ENCODE data around the gene SIAH3. TPM values are rescaled to one million over a fixed set of nuclear protein-coding genes. Genes with fewer than 3 reads are reported as not detected.

The SIAH3 gene
- total RNA-seq, 1 experiment from 2014 or later, result not detected

DNA sequence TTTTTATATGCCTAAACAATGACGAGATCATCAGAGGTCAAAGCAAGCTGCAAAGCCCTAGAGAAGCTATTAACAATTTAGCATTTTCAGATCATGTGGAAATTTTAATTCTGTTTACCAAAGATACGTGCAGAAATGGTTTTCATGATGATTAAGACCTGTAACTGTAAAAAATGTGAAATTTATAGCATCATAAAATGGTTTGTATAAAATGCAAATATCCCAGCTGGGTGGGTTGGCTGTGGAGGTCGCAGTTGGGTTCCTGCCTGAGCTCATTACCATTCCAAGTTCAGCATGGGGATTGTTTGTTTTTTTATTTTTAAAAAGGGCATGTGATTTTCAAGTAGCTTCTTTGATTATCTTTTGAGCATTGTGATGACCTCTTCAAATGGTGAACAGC lies 47.9 kb upstream of the SIAH3 start:
- no peak overlapping the region for H3K4me3 Mint-ChIP-seq
- no CpG with 5 or more reads among the region's 3 CpGs for WGBS (ENCODE audit: extremely low coverage, insufficient read length, low lambda C conversion rate)
- H2BK12ac ChIP-seq (ENCODE audit: insufficient read length, low read depth, low read length), result no peak overlapping the region
- H3K56ac ChIP-seq (ENCODE audit: insufficient read length, low read depth, low read length), result no peak overlapping the region
- H2BK5ac ChIP-seq (ENCODE audit: insufficient read length, low read length), result no peak overlapping the region
- TF ChIP-seq, protein P1, sequence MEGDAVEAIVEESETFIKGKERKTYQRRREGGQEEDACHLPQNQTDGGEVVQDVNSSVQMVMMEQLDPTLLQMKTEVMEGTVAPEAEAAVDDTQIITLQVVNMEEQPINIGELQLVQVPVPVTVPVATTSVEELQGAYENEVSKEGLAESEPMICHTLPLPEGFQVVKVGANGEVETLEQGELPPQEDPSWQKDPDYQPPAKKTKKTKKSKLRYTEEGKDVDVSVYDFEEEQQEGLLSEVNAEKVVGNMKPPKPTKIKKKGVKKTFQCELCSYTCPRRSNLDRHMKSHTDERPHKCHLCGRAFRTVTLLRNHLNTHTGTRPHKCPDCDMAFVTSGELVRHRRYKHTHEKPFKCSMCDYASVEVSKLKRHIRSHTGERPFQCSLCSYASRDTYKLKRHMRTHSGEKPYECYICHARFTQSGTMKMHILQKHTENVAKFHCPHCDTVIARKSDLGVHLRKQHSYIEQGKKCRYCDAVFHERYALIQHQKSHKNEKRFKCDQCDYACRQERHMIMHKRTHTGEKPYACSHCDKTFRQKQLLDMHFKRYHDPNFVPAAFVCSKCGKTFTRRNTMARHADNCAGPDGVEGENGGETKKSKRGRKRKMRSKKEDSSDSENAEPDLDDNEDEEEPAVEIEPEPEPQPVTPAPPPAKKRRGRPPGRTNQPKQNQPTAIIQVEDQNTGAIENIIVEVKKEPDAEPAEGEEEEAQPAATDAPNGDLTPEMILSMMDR (conservative IDR thresholded peaks at IDR 0.05), result no peak
- H3K9ac ChIP-seq (ENCODE audit: extremely low read depth, insufficient read length, low read length), result no peak overlapping the region
- no peaks in the 10 kb centered on the region for H3K23me2 ChIP-seq (ENCODE audit: insufficient read length, low read depth, low read length, poor library complexity, severe bottlenecking)
- no peak for DNase-seq
- no peak overlapping the region for H3K14ac ChIP-seq (ENCODE audit: insufficient read depth, low read length)
- no peak overlapping the region for H3T11ph ChIP-seq (ENCODE audit: low read length)
- H3K79me2 ChIP-seq (ENCODE audit: insufficient read depth, low read length), result no peaks in the 10 kb centered on the region
- no peaks in the 10 kb centered on the region for H3K79me1 ChIP-seq (ENCODE audit: insufficient read depth, low read depth, low read length, poor library complexity, severe bottlenecking)
- H3K36me3 Mint-ChIP-seq (ENCODE audit: insufficient read depth in 1 of 3, low read depth in 3 of 3), result no peaks in the 10 kb centered on the region
- no peak overlapping the region for H3K23ac ChIP-seq (ENCODE audit: insufficient read length, low read depth, low read length)
- no peaks in the 10 kb centered on the region for H4K20me1 ChIP-seq (ENCODE audit: control insufficient read depth, insufficient read depth, insufficient read length)
- H3K27me3 Mint-ChIP-seq (ENCODE audit: low read depth), result no peaks in the 10 kb centered on the region
- no peak overlapping the region for H2AFZ ChIP-seq (ENCODE audit: low read length)
- H3K18ac ChIP-seq (ENCODE audit: insufficient read length, low read depth, low read length), result no peak overlapping the region
- no peak overlapping the region for H3K4me2 ChIP-seq (ENCODE audit: insufficient read depth, insufficient read length, low read length)
- no peak overlapping the region for H4K8ac ChIP-seq (replicated peaks; ENCODE audit: insufficient read length, low read depth, low read length)
- H3K27me3 ChIP-seq (ENCODE audit: insufficient read depth, low read length), result no peaks in the 10 kb centered on the region
- H4K5ac ChIP-seq (ENCODE audit: insufficient read length, low read depth, low read length), result no peak overlapping the region
- H2BK120ac ChIP-seq (ENCODE audit: low read depth, low read length, poor library complexity, severe bottlenecking), result no peak overlapping the region
- H3K27ac ChIP-seq (ENCODE audit: insufficient read length, low read depth, low read length), result no peak overlapping the region
- no peak overlapping the region for H2BK20ac ChIP-seq (ENCODE audit: low read depth, low read length, poor library complexity, severe bottlenecking)
- H4K91ac ChIP-seq (ENCODE audit: insufficient read length, low read depth, low read length), result no peak overlapping the region
- peaks cover 0 to 6% of the 10 kb centered on the region in 2 experiments; a peak in 2 of 4 replicates for H3K4me1 Mint-ChIP-seq
- no peak overlapping the region for H2AK5ac ChIP-seq (ENCODE audit: insufficient read length, low read length)
- no peak overlapping the region for H2BK15ac ChIP-seq (ENCODE audit: low read depth, low read length)
- no peaks in the 10 kb centered on the region for H3K4me1 ChIP-seq (ENCODE audit: insufficient read depth, low read length)
- H3K9me3 ChIP-seq (ENCODE audit: control insufficient read depth, low read depth, low read length), result no peaks in the 10 kb centered on the region
- no peak overlapping the region for H3K27ac Mint-ChIP-seq
- no peak overlapping the region for H3K4ac ChIP-seq (ENCODE audit: low read depth, low read length)
- H3K9me3 Mint-ChIP-seq, result no peaks in the 10 kb centered on the region
